ENCODE data around the gene POLR3GL. TPM values are rescaled to one million over a fixed set of nuclear protein-coding genes. Genes with fewer than 3 reads are reported as not detected.
A peak's percentile ranks its signal among the peaks of the same experiment; 100 is the strongest.
"Not testable (repeated sequence)": the region's sequence is repeated elsewhere in the genome, so short reads cannot be mapped to it uniquely, and the experiment has no call there.

Gene POLR3GL
- total and polyA plus RNA-seq, 4 donors: 9.4 to 34.3 (median 27.3) TPM

DNA sequence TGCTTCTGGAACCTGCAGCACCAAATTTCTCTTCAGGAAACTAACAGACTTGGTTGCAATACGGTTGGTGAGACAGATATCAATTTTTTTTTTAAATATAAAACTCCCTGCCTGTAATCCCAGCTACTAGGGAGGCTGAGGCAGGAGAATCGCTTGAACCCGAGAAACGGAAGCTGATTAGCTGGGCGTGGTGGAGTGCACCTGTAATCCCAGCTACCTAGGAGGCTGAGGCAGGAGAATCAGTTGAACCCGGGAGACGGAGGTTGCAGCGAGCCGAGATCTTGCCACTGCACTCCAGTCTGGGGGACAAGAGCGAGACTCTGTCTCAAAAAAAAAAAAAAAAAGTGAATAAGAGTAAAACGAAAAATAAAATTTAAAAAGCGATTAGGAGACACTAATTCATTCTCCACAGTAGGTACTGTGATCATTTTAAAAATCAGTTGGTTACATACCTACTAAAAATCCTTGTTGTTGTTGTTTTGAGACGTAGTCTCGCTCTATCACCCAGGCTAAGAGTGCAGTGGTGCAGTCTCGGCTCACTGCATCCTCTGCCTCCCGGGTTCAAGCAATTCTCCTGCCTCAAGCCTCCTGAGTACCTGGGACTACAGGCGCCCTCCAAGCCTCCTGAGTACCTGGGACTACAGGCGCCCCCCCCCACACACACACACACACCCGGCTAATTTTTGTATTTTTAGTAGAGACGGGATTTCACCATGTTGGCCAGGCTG lies 36.4 kb upstream of the POLR3GL start:
- peaks cover 4 to 10% (median 7%) of the 10 kb centered on the region in 5 donors for H3K4me1 ChIP-seq (ENCODE audit: control insufficient read depth in 5 of 5, insufficient read depth in 5 of 5, low read length in 5 of 5)
- H3K36me3 ChIP-seq (ENCODE audit: control insufficient read depth in 4 of 4, insufficient read depth in 4 of 4, low read length in 4 of 4): peaks cover 0 to 10% (median 4%) of the 10 kb centered on the region in 4 donors
- H3K4me3 ChIP-seq: peak overlapping the region; percentile 50
- no peak for ATAC-seq (ENCODE audit: insufficient read depth, low FRiP score)
- H3K27me3 ChIP-seq (ENCODE audit: control insufficient read depth in 3 of 3, insufficient read depth in 3 of 3, low read length in 2 of 3): no peaks in the 10 kb centered on the region
- DNase-seq: peak in 1 of 3 donors; percentile 17
- H3K9me3 ChIP-seq (ENCODE audit: control insufficient read depth in 4 of 4, insufficient read depth in 3 of 4, low read length in 3 of 4): no peaks in the 10 kb centered on the region
- H3K27ac ChIP-seq (ENCODE audit: low read depth in 1 of 2, low read length in 1 of 2): peak overlapping the region; percentile 90 to 96
- peak overlapping the region; percentile 87 to 96 for H3K9ac ChIP-seq (ENCODE audit: insufficient read depth in 1 of 2, low read length in 2 of 2)
- whole genome bisulfite sequencing, 2 donors: 64 to 69% methylated on average over 20 of the region's 20 CpGs
- TF ChIP-seq, protein P1, sequence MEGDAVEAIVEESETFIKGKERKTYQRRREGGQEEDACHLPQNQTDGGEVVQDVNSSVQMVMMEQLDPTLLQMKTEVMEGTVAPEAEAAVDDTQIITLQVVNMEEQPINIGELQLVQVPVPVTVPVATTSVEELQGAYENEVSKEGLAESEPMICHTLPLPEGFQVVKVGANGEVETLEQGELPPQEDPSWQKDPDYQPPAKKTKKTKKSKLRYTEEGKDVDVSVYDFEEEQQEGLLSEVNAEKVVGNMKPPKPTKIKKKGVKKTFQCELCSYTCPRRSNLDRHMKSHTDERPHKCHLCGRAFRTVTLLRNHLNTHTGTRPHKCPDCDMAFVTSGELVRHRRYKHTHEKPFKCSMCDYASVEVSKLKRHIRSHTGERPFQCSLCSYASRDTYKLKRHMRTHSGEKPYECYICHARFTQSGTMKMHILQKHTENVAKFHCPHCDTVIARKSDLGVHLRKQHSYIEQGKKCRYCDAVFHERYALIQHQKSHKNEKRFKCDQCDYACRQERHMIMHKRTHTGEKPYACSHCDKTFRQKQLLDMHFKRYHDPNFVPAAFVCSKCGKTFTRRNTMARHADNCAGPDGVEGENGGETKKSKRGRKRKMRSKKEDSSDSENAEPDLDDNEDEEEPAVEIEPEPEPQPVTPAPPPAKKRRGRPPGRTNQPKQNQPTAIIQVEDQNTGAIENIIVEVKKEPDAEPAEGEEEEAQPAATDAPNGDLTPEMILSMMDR (IDR thresholded peaks at IDR 0.05; ENCODE audit: control extremely low read depth, extremely low read depth): no peak

DNA sequence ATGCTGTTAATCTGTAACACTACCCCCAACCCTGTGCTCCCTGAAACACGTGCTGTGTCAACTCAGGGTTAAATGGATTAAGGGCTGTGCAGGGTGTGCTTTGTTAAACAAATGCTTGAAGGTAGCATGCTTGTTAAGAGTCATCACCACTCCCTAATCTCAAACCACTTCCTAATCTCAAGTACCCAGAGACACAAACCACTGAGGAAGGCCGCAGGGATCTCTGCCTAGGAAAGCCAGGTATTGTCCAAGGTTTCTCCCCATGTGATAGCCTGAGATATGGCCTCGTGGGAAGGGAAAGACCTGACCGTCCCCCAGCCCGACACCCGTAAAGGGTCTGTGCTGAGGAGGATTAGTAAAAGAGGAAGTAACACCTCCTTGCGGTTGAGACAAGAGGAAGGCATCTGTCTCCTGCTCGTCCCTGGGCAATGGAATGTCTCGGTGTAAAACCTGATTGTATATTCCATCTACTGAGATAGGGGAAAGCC lies 31.9 kb upstream of the POLR3GL start:
- not testable (repeated sequence) for ATAC-seq (ENCODE audit: insufficient read depth, low FRiP score); DNase-seq; H3K4me1 ChIP-seq (ENCODE audit: control insufficient read depth in 5 of 5, insufficient read depth in 5 of 5, low read length in 5 of 5); H3K27me3 ChIP-seq (ENCODE audit: control insufficient read depth in 3 of 3, insufficient read depth in 3 of 3, low read length in 2 of 3); H3K9me3 ChIP-seq (ENCODE audit: control insufficient read depth in 4 of 4, insufficient read depth in 3 of 4, low read length in 3 of 4); H3K9ac ChIP-seq (ENCODE audit: insufficient read depth in 1 of 2, low read length in 2 of 2); H3K4me3 ChIP-seq
- Histone ChIP-seq H3K36me3 (ENCODE audit: control insufficient read depth in 4 of 4, insufficient read depth in 4 of 4, low read length in 4 of 4) (peaks cover 9 to 20% (median 10%) of the 10 kb centered on the region in 4 donors), H3K27ac (ENCODE audit: low read depth in 1 of 2, low read length in 1 of 2) (peak overlapping the region in 1 of 2 donors; percentile 40)
- 15 to 28% methylated on average over 9 of the region's 9 CpGs for whole genome bisulfite sequencing, 2 donors

DNA sequence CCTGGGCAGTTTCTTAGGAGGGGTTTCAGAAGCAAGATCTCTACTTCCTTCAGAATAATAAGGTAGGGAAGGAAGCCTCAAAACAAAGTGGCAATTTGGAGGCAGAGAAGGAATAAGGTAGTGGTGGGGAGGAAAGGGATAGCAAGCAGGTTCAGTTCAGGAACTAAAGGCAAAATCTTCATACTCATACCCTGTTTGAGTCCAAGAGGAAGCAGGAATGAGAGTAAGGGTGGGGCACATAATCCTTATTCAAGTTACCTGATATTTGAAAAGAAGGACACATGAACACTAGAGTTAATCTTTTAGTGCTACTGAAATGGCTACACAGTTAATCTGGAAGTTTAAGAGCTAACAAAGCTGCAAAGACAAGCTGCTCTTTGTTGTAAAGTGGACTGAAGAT lies 28.8 kb upstream of the POLR3GL start:
- TF ChIP-seq, protein P1 (IDR thresholded peaks at IDR 0.05; ENCODE audit: control extremely low read depth, extremely low read depth): no peak
- Histone ChIP-seq H3K9ac (ENCODE audit: insufficient read depth in 1 of 2, low read length in 2 of 2) (no peak overlapping the region), H3K4me1 (ENCODE audit: control insufficient read depth in 5 of 5, insufficient read depth in 5 of 5, low read length in 5 of 5) (no peaks in the 10 kb centered on the region), H3K27me3 (ENCODE audit: control insufficient read depth in 3 of 3, insufficient read depth in 3 of 3, low read length in 2 of 3) (no peaks in the 10 kb centered on the region), H3K9me3 (ENCODE audit: control insufficient read depth in 4 of 4, insufficient read depth in 3 of 4, low read length in 3 of 4) (no peaks in the 10 kb centered on the region), H3K4me3 (no peak overlapping the region), H3K36me3 (ENCODE audit: control insufficient read depth in 4 of 4, insufficient read depth in 4 of 4, low read length in 4 of 4) (peaks cover 9 to 20% (median 10%) of the 10 kb centered on the region in 4 donors), H3K27ac (ENCODE audit: low read depth in 1 of 2, low read length in 1 of 2) (no peak overlapping the region)
- no peak for ATAC-seq (ENCODE audit: insufficient read depth, low FRiP score)
- DNase-seq: no peak

DNA sequence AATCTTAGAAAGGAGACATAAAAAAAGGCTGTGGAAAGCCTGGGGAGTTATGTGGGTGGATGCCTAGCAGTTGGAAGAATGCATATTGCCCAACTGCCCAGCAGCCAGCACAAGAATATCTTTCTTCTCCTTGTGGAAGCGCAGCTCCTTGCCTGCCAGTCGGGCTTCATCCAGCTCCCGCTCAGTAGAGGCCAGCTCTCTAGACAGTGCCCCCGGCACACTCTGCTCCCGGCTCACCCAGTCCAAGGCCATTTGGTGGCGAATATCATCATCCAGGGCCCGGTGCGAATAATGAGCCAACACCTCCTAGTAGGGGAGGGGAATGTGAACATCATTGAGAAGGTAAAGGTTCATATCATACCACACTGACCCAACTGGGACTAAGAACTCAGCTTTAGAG lies 28.2 kb upstream of the POLR3GL start:
- H3K9ac ChIP-seq (ENCODE audit: insufficient read depth in 1 of 2, low read length in 2 of 2): no peak overlapping the region
- no peak overlapping the region for H3K27ac ChIP-seq (ENCODE audit: low read depth in 1 of 2, low read length in 1 of 2)
- H3K4me1 ChIP-seq (ENCODE audit: control insufficient read depth in 5 of 5, insufficient read depth in 5 of 5, low read length in 5 of 5): no peaks in the 10 kb centered on the region
- no peaks in the 10 kb centered on the region for H3K9me3 ChIP-seq (ENCODE audit: control insufficient read depth in 4 of 4, insufficient read depth in 3 of 4, low read length in 3 of 4)
- H3K36me3 ChIP-seq (ENCODE audit: control insufficient read depth in 4 of 4, insufficient read depth in 4 of 4, low read length in 4 of 4): peaks cover 8 to 17% (median 10%) of the 10 kb centered on the region in 4 donors
- WGBS, 2 donors: 73 to 88% methylated on average over 8 of the region's 8 CpGs
- no peak for ATAC-seq (ENCODE audit: insufficient read depth, low FRiP score)
- DNase-seq: peak in 1 of 3 donors; percentile 26
- H3K4me3 ChIP-seq: no peak overlapping the region
- TF ChIP-seq, protein P1 (IDR thresholded peaks at IDR 0.05; ENCODE audit: control extremely low read depth, extremely low read depth): no peak
- H3K27me3 ChIP-seq (ENCODE audit: control insufficient read depth in 3 of 3, insufficient read depth in 3 of 3, low read length in 2 of 3): no peaks in the 10 kb centered on the region
